Mucosa of descending colon (tissue), 3 donors: ENCODE results near the gene TRIO. TPM values are rescaled to one million over a fixed set of nuclear protein-coding genes. Genes with fewer than 3 reads are reported as not detected.

ENCODE experiments used
- ATAC-seq: fragments of 200-7000 bp; cut with Tn5 transposase; one replicate; pipeline ENCODE4 v1.9.1; 2020; ENCODE audit warnings: mild to moderate bottlenecking, moderate library complexity
- DNase-seq, 3 donors: peaks; one replicate each; pipeline ENCODE4 v3.0.0-alpha.2; 2020
- H3K36me3 ChIP-seq: fragments of 200-600 bp; one replicate; pipeline ENCODE4 v1.8.0; 2021; ENCODE audit warnings: low read depth, mild to moderate bottlenecking
- H3K4me1 ChIP-seq: fragments of 200-600 bp; one replicate; pipeline ENCODE4 v1.8.0; 2021; ENCODE audit warnings: low read depth, mild to moderate bottlenecking
- H3K4me3 ChIP-seq: fragments of 200-600 bp; one replicate; pipeline ENCODE4 v1.8.0; 2021; ENCODE audit warnings: mild to moderate bottlenecking
- H3K9me3 ChIP-seq: fragments of 200-600 bp; one replicate; pipeline ENCODE4 v1.8.0; 2021; ENCODE audit warnings: mild to moderate bottlenecking
- CTCF ChIP-seq: fragments of 200-600 bp; IDR thresholded peaks from one replicate; pipeline ENCODE4 v1.8.0; 2022; ENCODE audit warnings: antibody characterized with exemption, mild to moderate bottlenecking
- intact Hi-C, 2 donors: fragments of 100-400 bp; cut with DNase I in 1 of 2; cut with micrococcal nuclease in 1 of 2; formaldehyde crosslinking; loops; one replicate each; pipeline versions ENCODE4 v1.11.0 to v1.11.1; 2022; cut with DNase I, micrococcal nuclease
- total RNA-seq, 3 donors: library from RNA; stranded (reverse); fragmentation: NEBNext Ultra II Directional in 2 of 3; extraction: Animal tissue kit (Norgen Biotek cat#: 25700) in 2 of 3; gene quantifications; one replicate each; pipeline versions ENCODE4 v1.2.1 to v1.2.4, GENCODE V29; 2021 to 2023
- donor health status: DM: no; HTN: no; CAD: no; lungs with moderate emphysema.
- donor health status: DM: no; HTN: no; CAD: no.
- donor health status: DM: no; HTN: yes; CAD: no.

Gene TRIO
- total RNA-seq, 3 donors from 2014 or later = 164 to 231 (median 168) TPM

GRCh38 chr5:14118551-14119320 is 24.4 kb upstream of the TRIO start:
- DNase-seq (no peak), ATAC-seq (no peak)
- intact Hi-C loops = no loop called here
- H3K4me3 ChIP-seq = no peak overlapping the region
- H3K4me1 ChIP-seq = no peaks in the 10 kb centered on the region
- H3K36me3 ChIP-seq = no peaks in the 10 kb centered on the region
- H3K9me3 ChIP-seq = no peaks in the 10 kb centered on the region
- TF ChIP-seq CTCF = no peak

GRCh38 chr5:14120176-14120575 is 23.0 kb upstream of the TRIO start:
- Histone ChIP-seq H3K9me3 (no peaks in the 10 kb centered on the region), H3K4me3 (no peak overlapping the region), H3K4me1 (no peaks in the 10 kb centered on the region), H3K36me3 (no peaks in the 10 kb centered on the region)
- intact Hi-C loops = no loop called here
- no peak for TF ChIP-seq CTCF
- no peak for ATAC-seq
- DNase-seq = no peak

- ATAC-seq = no peak
- intact Hi-C loops = no loop called here
- no peak for TF ChIP-seq CTCF
- no peak for DNase-seq
- Histone ChIP-seq H3K36me3 (no peaks in the 10 kb centered on the region), H3K4me3 (no peak overlapping the region), H3K9me3 (no peaks in the 10 kb centered on the region), H3K4me1 (no peaks in the 10 kb centered on the region)
Measured at GRCh38 chr5:14121552-14121951, 21.6 kb upstream of the TRIO start.

- H3K4me3 ChIP-seq = no peak overlapping the region
- H3K4me1 ChIP-seq = no peaks in the 10 kb centered on the region
- no peaks in the 10 kb centered on the region for H3K9me3 ChIP-seq
- no peak for ATAC-seq
- TF ChIP-seq CTCF = no peak
- intact Hi-C loops = no loop called here
- DNase-seq = no peak
- no peaks in the 10 kb centered on the region for H3K36me3 ChIP-seq
Measured at GRCh38 chr5:14122089-14122488, 21.1 kb upstream of the TRIO start.

- no peak for DNase-seq
- Histone ChIP-seq H3K9me3 (no peaks in the 10 kb centered on the region), H3K36me3 (no peaks in the 10 kb centered on the region), H3K4me3 (no peak overlapping the region), H3K4me1 (no peaks in the 10 kb centered on the region)
- no peak for TF ChIP-seq CTCF
- intact Hi-C loops = no loop called here
- no peak for ATAC-seq
Measured at GRCh38 chr5:14123551-14123950, 19.6 kb upstream of the TRIO start.
